Stomach (tissue), 9 donors: ENCODE results near the gene LMO3. TPM values are rescaled to one million over a fixed set of nuclear protein-coding genes. Genes with fewer than 3 reads are reported as not detected.

Source experiments
- DNase-seq, 2 donors: peaks; one replicate each; pipeline versions ENCODE4 v3.0.0 to v3.0.0-alpha.2; 2013 to 2019
- H3K27ac ChIP-seq, 5 donors: fragments of 200-600 bp in 4 of 5; sonication (generic) in 4 of 5; one replicate each; pipeline ENCODE4 v1.5.1; 2013 to 2019; ENCODE audit warnings: mild to moderate bottlenecking in 1 of 5, moderate library complexity in 1 of 5
- H3K27me3 ChIP-seq, 3 donors: fragments of 200-600 bp; sonication (generic); one replicate each; pipeline ENCODE4 v1.5.1; 2017 to 2019; ENCODE audit warnings: mixed run types in 1 of 3
- H3K36me3 ChIP-seq, 4 donors: fragments of 200-600 bp; sonication (generic); 1 replicate in 3 of 4; 2 replicates in 1 of 4; pipeline ENCODE4 v1.5.1; 2016 to 2019
- H3K4me1 ChIP-seq, 4 donors: fragments of 200-600 bp; sonication (generic); one replicate each; pipeline ENCODE4 v1.5.1; 2016 to 2019
- H3K4me3 ChIP-seq, 4 donors: fragments of 200-600 bp; sonication (generic) in 3 of 4; one replicate each; pipeline ENCODE4 v1.5.1; 2016 to 2019; ENCODE audit warnings: mild to moderate bottlenecking in 1 of 4
- H3K9me3 ChIP-seq, 4 donors: fragments of 200-600 bp; sonication (generic); one replicate each; pipeline ENCODE4 v1.5.1; 2016 to 2019
- CTCF ChIP-seq, 7 experiments: fragments of 450-650 bp in 4 of 7; fragments of 200-600 bp in 3 of 7; sonication (generic) in 3 of 7; IDR thresholded peaks; one replicate each; pipeline ENCODE4 v1.5.1; 2016 to 2019; ENCODE audit warnings: antibody characterized with exemption in 7 of 7, control low read depth in 2 of 7, mild to moderate bottlenecking in 1 of 7
- EP300 ChIP-seq: sonication (generic); formaldehyde crosslinking; IDR thresholded peaks from one replicate; pipeline ENCODE4 v1.6.1; 2017; ENCODE audit warnings: antibody characterized with exemption
- POLR2A ChIP-seq, 4 donors: fragments of 450-650 bp; IDR thresholded peaks; one replicate each; pipeline ENCODE4 v1.6.1; 2016; ENCODE audit warnings: antibody characterized with exemption in 4 of 4, control low read depth in 2 of 4, mild to moderate bottlenecking in 1 of 4, moderate library complexity in 1 of 4
- POLR2AphosphoS5 ChIP-seq, 3 donors: sonication (generic); formaldehyde crosslinking; IDR thresholded peaks; one replicate each; pipeline ENCODE4 v1.6.1; 2016; ENCODE audit warnings: antibody characterized with exemption in 3 of 3
- WGBS, 5 donors: extraction: QIAGEN DNeasy Blood & Tissue Kit in 3 of 5; methylation state at CpG; one replicate each; pipeline versions ENCODE4 v1.1.5 to v1.1.7; 2013 to 2018; 5-methylcytosine and 5-hydroxymethylcytosine counted together
- intact Hi-C: fragments of 100-400 bp; cut with DNase I; formaldehyde crosslinking; loops from one replicate; pipeline ENCODE4 v1.15.1; 2023; ENCODE audit warnings: low total_unique reads
- polyA plus RNA-seq, 3 donors: library from polyadenylated mRNA; stranded (reverse); fragments of 200-250 nt; gene quantifications; one replicate each; pipeline ENCODE4 v1.2.3, GENCODE V29; 2013
- total RNA-seq, 5 donors: library from RNA; depleted of rRNA; stranded (reverse); fragments of >200 nt; gene quantifications; one replicate each; pipeline versions ENCODE4 v1.1.0 to v1.2.3, GENCODE V29; 2014 to 2016
- donor health status: healthy with polysubstance abuse.
- donor health status: Bipolar disorder and iron deficiency.
- donor health status: healthy.

Gene LMO3
- total and polyA plus RNA-seq, 8 donors, result 0.37 to 58.0 (median 1.5) TPM

- no peaks in the 10 kb centered on the region for H3K36me3 ChIP-seq
- H3K4me1 ChIP-seq, result peaks cover 4 to 36% (median 28%) of the 10 kb centered on the region in 4 donors
- DNase-seq, result peak in 1 of 2 donors; percentile 26
- H3K27me3 ChIP-seq, result peaks cover 0 to 26% (median 12%) of the 10 kb centered on the region in 3 donors
- intact Hi-C loops, result no loop called here
- TF ChIP-seq POLR2A (IDR thresholded peaks at IDR 0.05) (no peak), POLR2AphosphoS5 (IDR thresholded peaks at IDR 0.05) (no peak)
- peak overlapping the region in 1 of 5 donors; percentile 70 for H3K27ac ChIP-seq
- peak overlapping the region; percentile 40 to 53 (median 51) for H3K4me3 ChIP-seq
- 9 to 19% (median 14%) methylated on average over 22 of the region's 22 CpGs for WGBS, 5 donors
- no peaks in the 10 kb centered on the region for H3K9me3 ChIP-seq
Observed at GRCh38 chr12:16604596-16605252, 1.2 kb downstream of the LMO3 start.

- H3K27ac ChIP-seq, result no peak overlapping the region
- H3K36me3 ChIP-seq, result no peaks in the 10 kb centered on the region
- H3K9me3 ChIP-seq, result no peaks in the 10 kb centered on the region
- TF ChIP-seq POLR2A (IDR thresholded peaks at IDR 0.05) (no peak), CTCF (IDR thresholded peaks at IDR 0.05) (no peak), POLR2AphosphoS5 (IDR thresholded peaks at IDR 0.05) (no peak), EP300 (no peak)
- peak in 1 of 2 donors; percentile 51 for DNase-seq
- intact Hi-C loops, result no loop called here
- H3K4me3 ChIP-seq, result peak overlapping the region in 2 of 4 donors; percentile 40 to 53
- peaks cover 0 to 32% (median 23%) of the 10 kb centered on the region in 4 donors for H3K4me1 ChIP-seq
- WGBS, 5 donors, result 72 to 83% (median 82%) methylated on average over 3 of the region's 3 CpGs
- H3K27me3 ChIP-seq, result peaks cover 0 to 25% (median 12%) of the 10 kb centered on the region in 3 donors
Observed at GRCh38 chr12:16603916-16604575, 1.9 kb downstream of the LMO3 start.

- Histone ChIP-seq H3K9me3 (no peaks in the 10 kb centered on the region), H3K4me3 (no peak overlapping the region), H3K27me3 (peaks cover 0 to 25% (median 12%) of the 10 kb centered on the region in 3 donors), H3K27ac (no peak overlapping the region), H3K36me3 (no peaks in the 10 kb centered on the region), H3K4me1 (peaks cover 0 to 29% (median 23%) of the 10 kb centered on the region in 4 donors)
- intact Hi-C loops, result no loop called here
- no peak for DNase-seq
- WGBS, 5 donors, result 88 to 93% (median 91%) methylated on average over 5 of the region's 5 CpGs
- TF ChIP-seq POLR2A (IDR thresholded peaks at IDR 0.05), result no peak
- no peak for TF ChIP-seq CTCF (IDR thresholded peaks at IDR 0.05)
- TF ChIP-seq EP300, result no peak
- TF ChIP-seq POLR2AphosphoS5 (IDR thresholded peaks at IDR 0.05), result no peak
Observed at GRCh38 chr12:16603260-16603915, 2.6 kb downstream of the LMO3 start.

- DNase-seq, result no peak
- Histone ChIP-seq H3K9me3 (no peaks in the 10 kb centered on the region), H3K27me3 (peaks cover 0 to 21% (median 8%) of the 10 kb centered on the region in 3 donors), H3K27ac (no peak overlapping the region), H3K36me3 (no peaks in the 10 kb centered on the region), H3K4me1 (peaks cover 0 to 29% (median 23%) of the 10 kb centered on the region in 4 donors), H3K4me3 (no peak overlapping the region)
- TF ChIP-seq CTCF (IDR thresholded peaks at IDR 0.05) (no peak), POLR2AphosphoS5 (IDR thresholded peaks at IDR 0.05) (no peak), POLR2A (IDR thresholded peaks at IDR 0.05) (no peak), EP300 (no peak)
- 60 to 70% (median 68%) methylated on average over 2 of the region's 2 CpGs for WGBS, 5 donors
- intact Hi-C loops, result no loop called here
Observed at GRCh38 chr12:16602412-16602811, 3.5 kb downstream of the LMO3 start.
